ENCODE results near the gene GTPBP4.

GRCh38 chr10:1061930-1062774 lies 73.9 kb downstream of the GTPBP4 start:
- no peak for TF ChIP-seq POLR2A (IDR thresholded peaks at IDR 0.05; ENCODE audit: extremely low read depth, insufficient read length)
- no peak for TF ChIP-seq CTCF (IDR thresholded peaks at IDR 0.05; ENCODE audit: low read depth, low read length)
- TF ChIP-seq MAX (IDR thresholded peaks at IDR 0.05; ENCODE audit: low read depth, low read length) = no peak
- no peak for TF ChIP-seq MYC (IDR thresholded peaks at IDR 0.05; ENCODE audit: low read depth, low read length)
